GM18861 (cell line): Measurements from ENCODE around the gene GRWD1.
A peak's percentile ranks its signal among the peaks of the same experiment; 100 is the strongest.

Source experiments
- ATAC-seq: cut with Tn5 transposase; IDR thresholded peaks from one replicate; pipeline ENCODE4 v1.9.1; 2021; ENCODE audit not compliant: unreplicated experiment

The GRWD1 gene

GRCh38 chr19:48421548-48421947 is 24.2 kb upstream of the GRWD1 start:
- ATAC-seq: no peak

- no peak for ATAC-seq
Observed at GRCh38 chr19:48424694-48425219, 21.0 kb upstream of the GRWD1 start.

- no peak for ATAC-seq
Observed at GRCh38 chr19:48428670-48429069, 17.1 kb upstream of the GRWD1 start.

GRCh38 chr19:48433337-48433736 is 12.4 kb upstream of the GRWD1 start:
- ATAC-seq: no peak

- no peak for ATAC-seq
Observed at GRCh38 chr19:48436586-48436985, 9.2 kb upstream of the GRWD1 start.

GRCh38 chr19:48441360-48442050 is 4.3 kb upstream of the GRWD1 start:
- no peak for ATAC-seq

GRCh38 chr19:48442116-48443035 is 3.4 kb upstream of the GRWD1 start:
- ATAC-seq: no peak

- no peak for ATAC-seq
Observed at GRCh38 chr19:48443256-48443655, 2.5 kb upstream of the GRWD1 start.

- no peak for ATAC-seq
Observed at GRCh38 chr19:48443731-48444128, 2.1 kb upstream of the GRWD1 start.

- ATAC-seq: no peak
Observed at GRCh38 chr19:48444129-48444935, 1.5 kb upstream of the GRWD1 start.

- no peak for ATAC-seq
Observed at GRCh38 chr19:48444936-48445200, 915 bp upstream of the GRWD1 start.

GRCh38 chr19:48445256-48445605 is 552 bp upstream of the GRWD1 start:
- peak; percentile 24 for ATAC-seq

GRCh38 chr19:48446579-48446978 is 796 bp downstream of the GRWD1 start:
- ATAC-seq: no peak

GRCh38 chr19:48448563-48448962 is 2.8 kb downstream of the GRWD1 start:
- no peak for ATAC-seq

- ATAC-seq: no peak
Observed at GRCh38 chr19:48450441-48450840, 4.7 kb downstream of the GRWD1 start.

- ATAC-seq: no peak
Observed at GRCh38 chr19:48450863-48451262, 5.1 kb downstream of the GRWD1 start.

GRCh38 chr19:48451624-48452023 is 5.8 kb downstream of the GRWD1 start:
- ATAC-seq: no peak

- no peak for ATAC-seq
Observed at GRCh38 chr19:48452289-48453190, 6.8 kb downstream of the GRWD1 start.

GRCh38 chr19:48454150-48454730 is 8.5 kb downstream of the GRWD1 start:
- ATAC-seq: no peak
